Measurements from ENCODE around the gene ARMC6.
"Not testable (repeated sequence)": the region's sequence is repeated elsewhere in the genome, so short reads cannot be mapped to it uniquely, and the experiment has no call there.

The ARMC6 gene

DNA sequence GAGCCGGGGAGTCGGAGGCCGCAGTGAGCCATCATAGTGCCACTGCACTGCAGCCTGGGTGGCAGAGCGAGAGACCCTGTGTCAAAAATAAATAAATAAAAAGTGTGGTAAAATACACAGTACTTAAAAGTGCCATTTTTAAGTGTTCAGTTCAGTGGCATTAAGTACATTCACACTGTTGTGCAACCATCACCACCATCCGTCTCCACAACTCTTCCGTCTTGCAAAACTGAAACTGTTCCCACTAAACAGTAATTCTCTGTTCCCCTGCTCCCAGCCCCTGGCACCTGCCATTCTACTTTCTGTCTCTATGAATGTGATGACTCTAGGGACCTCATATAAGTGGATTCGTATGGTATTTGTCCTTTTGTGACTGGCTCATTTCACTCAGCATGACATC, 43.7 kb downstream of the ARMC6 start:
- no peak for DNase-seq (ENCODE audit: low spot score)

GRCh38 chr19:19078801-19079200, 45.4 kb downstream of the ARMC6 start:
- no peak for DNase-seq (ENCODE audit: low spot score)

DNA sequence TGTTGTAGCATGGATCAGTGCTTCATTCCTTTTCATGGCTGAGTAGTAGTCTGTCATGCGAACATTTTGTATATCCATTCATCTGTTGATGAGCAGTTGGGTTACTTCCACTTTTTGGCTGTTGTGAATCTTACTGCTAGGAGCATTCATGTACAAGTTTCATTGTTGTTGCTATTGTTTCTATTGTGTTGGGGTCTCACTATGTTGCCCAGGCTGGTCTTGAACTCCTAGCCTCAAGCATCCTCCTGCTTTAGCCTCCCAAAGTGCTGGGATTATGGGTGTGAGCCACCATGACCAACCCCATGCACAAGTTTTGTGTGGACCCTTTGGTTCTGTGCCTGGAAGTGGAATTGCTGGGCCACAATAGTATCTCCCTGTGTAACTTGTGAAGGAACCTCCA, 46.2 kb downstream of the ARMC6 start:
- no peak for DNase-seq (ENCODE audit: low spot score)

DNA sequence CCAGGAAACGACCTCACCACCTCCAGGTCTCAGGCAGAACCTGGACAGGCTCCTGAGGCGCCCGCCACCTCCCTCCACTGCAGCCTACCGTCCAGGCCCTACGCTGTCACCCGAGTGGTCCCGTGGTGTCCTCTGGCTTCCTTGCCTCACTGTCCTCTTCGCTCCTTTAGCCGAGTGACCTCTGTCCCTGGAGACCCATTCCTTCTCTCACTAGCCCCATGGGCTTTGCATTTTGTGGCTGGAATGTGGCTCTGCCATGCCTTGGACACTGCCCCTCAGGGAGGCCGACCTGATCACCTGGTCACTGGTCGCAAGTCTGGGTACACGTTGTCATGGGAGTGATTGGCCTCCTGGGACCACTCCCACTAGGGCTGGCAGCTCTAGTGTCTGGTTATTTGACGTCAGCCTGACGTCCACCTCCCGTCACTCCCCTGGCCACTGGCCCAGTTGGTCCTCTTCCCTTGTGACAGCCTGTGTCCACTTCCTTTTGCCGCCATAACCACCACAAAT, 48.3 kb downstream of the ARMC6 start:
- DNase-seq (ENCODE audit: low spot score) = no peak

- no peak for DNase-seq (ENCODE audit: low spot score)
These were observed 50.2 kb downstream of the ARMC6 start for GRCh38 chr19:19083413-19084178.

- no peak for DNase-seq (ENCODE audit: low spot score)
These were observed 54.3 kb downstream of the ARMC6 start for GRCh38 chr19:19087676-19088075.

- DNase-seq (ENCODE audit: low spot score) = no peak
These were observed 61.1 kb downstream of the ARMC6 start for GRCh38 chr19:19094513-19094912.

DNA sequence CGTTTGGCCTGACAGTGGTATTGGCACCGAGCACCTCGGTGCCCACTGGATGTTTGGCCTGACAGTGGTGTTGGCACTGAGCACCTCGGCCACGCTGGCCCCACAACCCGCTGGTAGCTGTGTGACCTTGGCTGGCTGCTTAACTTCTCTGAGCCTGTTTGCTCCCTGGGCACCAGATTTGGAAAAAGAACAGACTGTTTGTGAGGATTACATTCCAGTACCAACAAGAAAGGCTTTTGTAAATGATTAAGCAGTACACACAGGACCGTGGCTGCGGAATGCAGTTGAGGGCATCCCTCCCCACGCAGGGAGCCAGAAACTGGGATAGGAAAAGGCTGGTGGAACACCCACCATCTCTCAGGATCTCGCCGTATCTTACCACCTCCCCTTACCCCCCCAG, 62.3 kb downstream of the ARMC6 start:
- no peak for DNase-seq (ENCODE audit: low spot score)

GRCh38 chr19:19096641-19097627, 63.5 kb downstream of the ARMC6 start:
- DNase-seq (ENCODE audit: low spot score) = no peak

- no peak for DNase-seq (ENCODE audit: low spot score)
These were observed 64.8 kb downstream of the ARMC6 start for GRCh38 chr19:19098084-19098702.

GRCh38 chr19:19098703-19099632, 65.6 kb downstream of the ARMC6 start:
- DNase-seq (ENCODE audit: low spot score) = no peak

GRCh38 chr19:19101540-19101939, 68.1 kb downstream of the ARMC6 start:
- DNase-seq (ENCODE audit: low spot score) = no peak

- not testable (repeated sequence) for DNase-seq (ENCODE audit: low spot score)
These were observed 69.2 kb downstream of the ARMC6 start for GRCh38 chr19:19102566-19102965.

GRCh38 chr19:19103167-19103566, 69.8 kb downstream of the ARMC6 start:
- DNase-seq (ENCODE audit: low spot score) = no peak

DNA sequence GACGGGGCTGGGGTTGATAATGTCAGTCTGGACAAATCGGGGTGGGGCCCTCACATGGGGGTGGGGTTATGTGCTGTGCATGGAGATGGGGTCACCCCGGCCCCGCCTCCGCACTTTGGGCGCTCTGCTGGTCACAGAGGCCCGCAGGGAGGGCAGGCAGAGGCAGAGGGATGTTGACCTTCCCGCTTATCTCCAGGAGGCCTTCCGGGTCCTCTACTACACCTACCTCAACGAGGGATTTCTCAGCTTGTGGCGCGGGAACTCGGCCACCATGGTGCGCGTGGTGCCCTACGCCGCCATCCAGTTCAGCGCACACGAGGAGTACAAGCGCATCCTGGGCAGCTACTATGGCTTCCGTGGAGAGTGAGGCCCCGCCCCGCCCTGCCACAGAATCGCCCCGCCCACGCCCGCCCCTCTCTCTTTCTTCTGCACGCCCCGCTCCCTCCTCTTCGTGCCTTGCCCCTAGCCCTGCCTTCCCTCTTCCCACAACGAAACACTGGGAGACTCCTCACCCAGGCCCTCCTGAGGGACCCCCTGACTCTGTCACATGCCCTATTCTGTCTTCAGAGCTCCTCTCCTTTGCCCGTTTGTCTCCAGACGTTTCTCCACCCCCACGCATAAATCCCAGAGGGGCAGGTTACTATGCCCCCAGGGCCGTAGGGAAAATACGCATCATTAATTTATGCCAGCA, 72.1 kb downstream of the ARMC6 start:
- peak; percentile 88 for DNase-seq (ENCODE audit: low spot score)

GRCh38 chr19:19106056-19106551, 72.7 kb downstream of the ARMC6 start:
- peak; percentile 81 for DNase-seq (ENCODE audit: low spot score)

GRCh38 chr19:19106938-19107337, 73.5 kb downstream of the ARMC6 start:
- DNase-seq (ENCODE audit: low spot score) = not testable (repeated sequence)

- no peak for DNase-seq (ENCODE audit: low spot score)
These were observed 74.3 kb downstream of the ARMC6 start for GRCh38 chr19:19107654-19108053.

Measured in ecto neural progenitor cell (in vitro differentiated cells).